Measurements from ENCODE around the gene RTL5. TPM values are rescaled to one million over a fixed set of nuclear protein-coding genes. Genes with fewer than 3 reads are reported as not detected.

The RTL5 gene
- total RNA-seq, 2 experiments from 2014 or later, result 0.14 to 0.20 TPM

DNA sequence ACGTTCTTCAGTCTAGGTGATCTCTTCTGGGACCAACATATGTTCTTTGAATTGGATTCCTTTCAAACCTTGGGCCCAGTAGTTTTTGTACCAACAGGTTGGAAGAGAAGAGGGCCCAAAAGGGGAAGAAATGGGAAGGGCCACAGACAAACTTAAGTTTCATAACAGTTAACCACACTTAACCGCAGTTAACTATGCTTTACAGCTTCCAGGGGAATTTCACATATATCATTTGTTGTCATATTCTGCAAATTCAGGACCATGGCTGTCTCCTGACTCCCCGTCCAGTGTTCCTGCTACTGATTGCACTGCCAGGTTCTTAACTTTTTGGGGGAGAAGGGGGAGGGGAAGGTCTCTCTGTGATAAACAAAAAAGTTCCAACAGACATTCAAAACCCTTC, 34.6 kb downstream of the RTL5 start:
- peaks cover 35% of the 10 kb centered on the region for H3K4me1 Mint-ChIP-seq
- DNase-seq (no peak), ATAC-seq (no peak)
- CTCF ChIA-PET, result interaction anchor here (1.0 kb wide), 1 partner anchor 77 kb away, joined by 3 read pairs; no protein-coding TSS in a partner anchor
- H3K4me3 Mint-ChIP-seq, result no peak overlapping the region
- H3K27ac Mint-ChIP-seq, result no peak overlapping the region
- H3K36me3 Mint-ChIP-seq, result no peaks in the 10 kb centered on the region
- peaks cover 36% of the 10 kb centered on the region for H3K27me3 Mint-ChIP-seq
- no peaks in the 10 kb centered on the region for H3K9me3 Mint-ChIP-seq (ENCODE audit: low read depth)

DNA sequence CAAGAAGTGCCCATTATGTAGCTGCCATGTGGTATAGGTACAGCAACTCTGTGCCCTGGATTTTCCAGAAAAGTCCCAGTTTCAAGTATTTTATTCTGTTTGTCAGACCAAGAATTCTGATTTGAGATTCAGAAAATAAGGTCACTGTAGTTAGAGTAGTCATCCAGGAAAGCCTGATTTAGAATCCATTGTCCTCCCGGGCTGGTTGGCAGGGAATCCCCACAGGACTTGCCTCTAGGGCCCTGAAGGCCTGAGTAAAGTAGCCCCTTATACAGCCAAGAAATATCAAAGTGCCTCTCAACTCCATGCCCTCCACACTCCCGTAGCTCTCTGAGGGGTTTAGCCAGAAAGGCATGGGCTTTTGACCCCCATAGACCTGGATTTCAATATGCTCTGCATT, 36.3 kb downstream of the RTL5 start:
- no peak overlapping the region for H3K4me3 Mint-ChIP-seq
- H3K4me1 Mint-ChIP-seq, result peaks cover 17% of the 10 kb centered on the region
- no peaks in the 10 kb centered on the region for H3K36me3 Mint-ChIP-seq
- peaks cover 32% of the 10 kb centered on the region for H3K27me3 Mint-ChIP-seq
- ATAC-seq (no peak), DNase-seq (no peak)
- H3K9me3 Mint-ChIP-seq (ENCODE audit: low read depth), result no peaks in the 10 kb centered on the region
- CTCF ChIA-PET, result interaction anchor here (1.5 kb wide), 1 partner anchor 31 kb away, joined by 6 read pairs; no protein-coding TSS in a partner anchor
- H3K27ac Mint-ChIP-seq, result no peak overlapping the region

DNA sequence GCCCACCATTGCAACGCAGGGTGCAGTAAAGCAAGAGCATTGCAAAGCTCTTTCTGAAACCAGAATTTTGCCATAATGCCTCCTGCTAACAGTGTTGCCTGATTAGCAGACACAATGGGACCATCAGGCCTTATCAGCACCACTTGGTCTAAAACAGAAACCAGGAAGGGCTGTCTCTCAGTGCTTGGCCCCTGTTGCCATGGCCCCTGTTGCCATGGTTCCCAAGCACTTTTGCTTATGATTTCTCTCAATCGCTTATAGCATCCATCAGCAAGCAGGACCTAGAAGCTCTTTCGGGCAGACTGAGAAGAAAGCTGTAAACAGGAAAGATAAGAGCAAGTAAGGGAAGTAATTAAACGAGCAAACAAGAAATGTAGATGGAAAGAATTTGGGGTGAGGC, 36.8 kb downstream of the RTL5 start:
- peak; percentile 84 for ATAC-seq
- no peak overlapping the region for H3K27ac Mint-ChIP-seq
- no peaks in the 10 kb centered on the region for H3K36me3 Mint-ChIP-seq
- no peak overlapping the region for H3K4me3 Mint-ChIP-seq
- peaks cover 29% of the 10 kb centered on the region for H3K27me3 Mint-ChIP-seq
- DNase-seq, result peak; percentile 76
- no peaks in the 10 kb centered on the region for H3K9me3 Mint-ChIP-seq (ENCODE audit: low read depth)
- CTCF ChIA-PET, result interaction anchor here (1.5 kb wide), 1 partner anchor 32 kb away, joined by 6 read pairs; no protein-coding TSS in a partner anchor
- peaks cover 13% of the 10 kb centered on the region for H3K4me1 Mint-ChIP-seq

DNA sequence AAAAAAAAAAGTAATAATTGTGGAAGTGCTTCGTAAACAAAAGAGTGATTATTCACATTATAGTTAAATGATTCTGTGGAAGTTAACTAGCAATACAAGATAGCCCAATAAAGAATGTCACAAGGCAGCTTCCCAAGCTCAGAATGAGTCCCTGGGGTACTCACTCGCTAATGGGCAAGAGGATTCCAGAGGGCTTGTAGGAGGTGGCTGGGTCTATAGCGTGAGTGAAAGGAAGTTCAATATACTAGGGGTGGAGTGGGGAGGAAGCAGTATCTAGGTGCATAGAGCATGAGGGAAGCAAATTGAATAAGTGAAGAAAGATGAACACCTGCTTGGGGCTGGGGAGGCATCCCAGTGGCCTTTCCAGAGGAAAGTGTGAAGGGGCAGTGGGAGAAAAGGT, 42.5 kb downstream of the RTL5 start:
- Mint-ChIP-seq H3K9me3 (ENCODE audit: low read depth) (no peaks in the 10 kb centered on the region), H3K4me3 (no peak overlapping the region), H3K36me3 (no peaks in the 10 kb centered on the region), H3K27me3 (peaks cover 21% of the 10 kb centered on the region), H3K4me1 (no peaks in the 10 kb centered on the region), H3K27ac (no peak overlapping the region)
- DNase-seq, result no peak
- ATAC-seq, result no peak
- CTCF ChIA-PET, result no interaction called here

DNA sequence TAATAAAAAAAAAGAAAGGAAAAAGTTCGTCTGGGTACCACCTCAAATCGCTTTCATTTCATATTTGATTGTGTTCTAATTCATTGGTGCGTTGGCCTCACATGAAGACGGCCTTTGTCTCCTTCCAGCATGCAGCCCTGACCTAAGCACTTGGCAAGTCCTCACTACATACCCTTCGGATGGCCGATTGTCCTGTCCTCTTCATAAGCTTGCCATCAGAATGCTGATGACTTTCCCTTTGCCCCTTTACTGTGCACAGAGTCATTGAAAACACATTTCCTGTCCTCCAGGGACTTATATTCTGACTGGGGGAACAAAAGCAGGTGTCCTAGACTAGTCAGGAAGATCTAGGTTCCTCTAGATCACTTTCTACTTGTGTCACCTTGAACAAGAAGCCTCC, 43.0 kb downstream of the RTL5 start:
- no peak overlapping the region for H3K27ac Mint-ChIP-seq
- no peaks in the 10 kb centered on the region for H3K9me3 Mint-ChIP-seq (ENCODE audit: low read depth)
- ATAC-seq (no peak), DNase-seq (no peak)
- H3K4me3 Mint-ChIP-seq, result no peak overlapping the region
- CTCF ChIA-PET, result no interaction called here
- H3K36me3 Mint-ChIP-seq, result no peaks in the 10 kb centered on the region
- no peaks in the 10 kb centered on the region for H3K4me1 Mint-ChIP-seq
- peaks cover 21% of the 10 kb centered on the region for H3K27me3 Mint-ChIP-seq

DNA sequence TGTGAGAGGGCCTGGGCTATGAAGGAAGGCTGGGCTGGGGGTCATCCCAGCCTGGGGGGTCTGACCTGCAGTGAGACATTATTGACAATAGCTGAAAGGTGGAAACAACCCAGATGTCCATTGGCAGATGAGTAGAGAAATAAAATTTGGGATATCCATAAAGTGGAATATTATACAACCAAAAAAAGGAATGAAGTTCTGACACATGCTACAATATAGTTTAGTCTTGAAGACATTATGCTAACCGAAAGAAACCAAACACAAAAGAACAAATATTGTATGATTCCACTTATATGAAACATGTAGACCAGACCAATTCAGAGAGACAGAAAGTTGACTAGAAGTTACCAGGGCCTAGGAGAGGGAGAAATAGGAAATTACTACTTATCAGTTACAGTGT, 44.7 kb downstream of the RTL5 start:
- peaks cover 12% of the 10 kb centered on the region for H3K27me3 Mint-ChIP-seq
- no peak overlapping the region for H3K27ac Mint-ChIP-seq
- no peak for DNase-seq
- no peak overlapping the region for H3K4me3 Mint-ChIP-seq
- ATAC-seq, result no peak
- no peaks in the 10 kb centered on the region for H3K36me3 Mint-ChIP-seq
- no peaks in the 10 kb centered on the region for H3K4me1 Mint-ChIP-seq
- H3K9me3 Mint-ChIP-seq (ENCODE audit: low read depth), result no peaks in the 10 kb centered on the region
- CTCF ChIA-PET, result no interaction called here

DNA sequence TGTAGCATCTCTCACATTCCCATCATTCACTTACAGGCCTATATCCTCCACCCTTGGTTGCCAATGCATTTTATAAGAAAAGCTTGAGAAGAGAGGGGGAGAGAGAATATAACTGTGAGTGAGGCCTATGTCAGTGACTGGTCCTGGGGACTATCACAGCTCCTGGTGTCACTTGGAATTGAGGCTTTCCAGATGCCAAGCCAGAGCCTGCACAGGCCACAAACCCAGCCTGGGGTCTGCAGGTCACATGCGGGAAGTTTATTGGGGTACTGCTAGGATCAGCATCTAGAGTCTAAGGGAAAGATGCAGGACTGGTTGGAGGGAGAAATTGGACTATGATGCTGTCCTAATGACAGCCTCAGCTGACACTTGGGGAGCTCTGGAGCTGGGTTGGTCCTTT, 47.6 kb downstream of the RTL5 start:
- no peaks in the 10 kb centered on the region for H3K4me1 Mint-ChIP-seq
- ATAC-seq, result no peak
- CTCF ChIA-PET, result no interaction called here
- no peak for DNase-seq
- no peak overlapping the region for H3K27ac Mint-ChIP-seq
- H3K9me3 Mint-ChIP-seq (ENCODE audit: low read depth), result no peaks in the 10 kb centered on the region
- H3K27me3 Mint-ChIP-seq, result peaks cover 8% of the 10 kb centered on the region
- H3K4me3 Mint-ChIP-seq, result no peak overlapping the region
- H3K36me3 Mint-ChIP-seq, result no peaks in the 10 kb centered on the region

DNA sequence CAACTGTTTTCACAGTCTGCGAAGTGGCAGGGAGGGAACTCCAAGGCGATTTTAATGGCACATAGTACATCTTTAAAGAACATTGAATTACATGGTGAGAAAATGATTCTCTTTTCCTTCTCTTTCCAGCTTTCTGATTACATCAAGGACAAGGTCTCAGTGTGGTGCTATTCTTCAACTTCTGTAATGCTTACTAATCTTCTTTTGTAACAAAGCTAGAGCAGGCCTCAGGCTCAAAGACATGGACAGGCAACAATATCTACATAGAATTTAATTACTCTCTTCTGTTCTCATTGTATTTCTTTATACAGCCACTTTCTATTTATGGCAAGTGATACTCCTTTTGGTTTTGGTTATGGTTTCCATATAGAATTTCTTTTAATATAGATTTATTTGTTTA, 48.4 kb downstream of the RTL5 start:
- Mint-ChIP-seq H3K4me3 (no peak overlapping the region), H3K27ac (no peak overlapping the region), H3K9me3 (ENCODE audit: low read depth) (no peaks in the 10 kb centered on the region), H3K27me3 (peaks cover 12% of the 10 kb centered on the region), H3K36me3 (no peaks in the 10 kb centered on the region), H3K4me1 (peaks cover 4% of the 10 kb centered on the region)
- DNase-seq (no peak), ATAC-seq (no peak)
- CTCF ChIA-PET, result no interaction called here

DNA sequence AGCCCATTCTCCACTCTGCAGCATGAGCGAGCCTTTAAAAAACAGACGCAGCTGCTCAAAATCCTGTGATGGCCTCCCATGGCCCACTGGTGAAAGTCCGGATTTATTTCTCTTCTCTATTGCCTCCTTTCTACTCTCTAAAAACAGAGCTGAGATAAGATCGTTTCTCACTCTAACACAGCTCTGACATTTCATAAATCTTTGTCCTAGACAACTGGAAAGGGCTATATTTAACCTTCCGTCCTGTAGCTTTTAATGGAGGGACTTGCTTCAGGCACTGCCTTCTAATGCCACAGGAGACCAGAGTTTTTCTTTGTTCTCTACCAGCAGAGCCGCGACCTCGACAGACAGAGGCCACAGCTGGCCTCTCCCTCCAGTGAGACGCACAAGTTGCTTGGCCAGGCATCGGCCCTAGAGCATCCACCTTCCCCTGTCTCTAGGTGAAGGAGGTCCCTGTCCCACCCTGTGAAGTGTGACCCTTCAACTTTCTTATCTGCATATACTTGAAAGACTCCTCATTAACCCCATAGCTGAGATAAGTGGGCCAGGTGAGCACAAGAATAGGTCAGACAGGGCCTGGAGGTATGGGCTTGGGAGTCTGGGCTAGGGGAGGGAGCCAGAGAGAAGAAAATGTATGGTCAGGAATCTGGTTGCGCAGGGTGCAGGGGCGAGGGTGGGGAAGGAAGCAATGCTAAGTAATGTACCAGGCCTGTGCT, 50.0 kb downstream of the RTL5 start:
- H3K36me3 Mint-ChIP-seq, result no peaks in the 10 kb centered on the region
- H3K27ac Mint-ChIP-seq, result no peak overlapping the region
- H3K9me3 Mint-ChIP-seq (ENCODE audit: low read depth), result no peaks in the 10 kb centered on the region
- H3K4me3 Mint-ChIP-seq, result no peak overlapping the region
- CTCF ChIA-PET, result interaction anchor here (1.0 kb wide), 1 partner anchor 60 kb away, joined by 4 read pairs; no protein-coding TSS in a partner anchor
- no peak for ATAC-seq
- no peak for DNase-seq
- peaks cover 6% of the 10 kb centered on the region for H3K27me3 Mint-ChIP-seq
- peaks cover 9% of the 10 kb centered on the region for H3K4me1 Mint-ChIP-seq

DNA sequence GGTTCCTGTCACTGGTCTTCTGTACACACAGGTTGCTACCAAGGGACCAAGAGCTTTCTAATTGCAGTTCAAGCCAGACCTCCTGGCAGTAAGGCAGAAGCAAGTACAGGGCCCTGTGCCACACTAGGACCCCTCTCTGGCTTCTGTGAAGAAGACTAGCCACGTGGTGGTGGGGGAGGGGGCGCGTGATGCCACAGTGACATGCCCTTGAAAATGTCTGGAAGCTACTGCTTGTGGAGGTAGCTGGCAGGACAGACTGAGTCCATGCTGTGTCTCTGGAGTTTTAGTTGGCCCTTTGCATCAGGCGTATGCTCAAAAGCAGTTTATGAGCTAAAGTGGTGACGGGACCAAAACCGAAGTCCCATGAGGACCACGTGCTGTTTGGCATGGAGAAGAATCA, 50.9 kb downstream of the RTL5 start:
- Mint-ChIP-seq H3K4me3 (no peak overlapping the region), H3K27ac (no peak overlapping the region), H3K36me3 (no peaks in the 10 kb centered on the region), H3K4me1 (peaks cover 9% of the 10 kb centered on the region), H3K27me3 (peaks cover 9% of the 10 kb centered on the region), H3K9me3 (ENCODE audit: low read depth) (no peaks in the 10 kb centered on the region)
- CTCF ChIA-PET, result no interaction called here
- no peak for DNase-seq
- ATAC-seq, result no peak

DNA sequence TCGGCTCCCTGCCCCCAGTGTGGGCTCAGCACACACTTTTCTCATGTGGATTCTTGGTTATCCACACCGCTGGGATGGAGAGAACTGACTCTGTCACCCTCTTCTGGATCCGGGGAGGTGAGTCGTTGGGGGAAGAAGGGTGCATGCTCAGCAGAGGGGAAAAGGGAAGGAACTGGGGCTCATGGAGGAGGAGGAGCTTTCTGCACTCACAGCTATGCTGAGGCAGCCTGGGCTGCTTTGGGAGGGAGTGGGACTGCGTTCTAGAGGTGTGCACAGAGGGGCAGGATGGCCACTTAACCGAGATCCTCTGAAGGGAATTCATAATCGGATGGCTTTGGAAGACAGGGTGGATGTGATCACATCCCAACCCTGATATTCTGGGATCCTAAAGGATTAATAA, 51.6 kb downstream of the RTL5 start:
- Mint-ChIP-seq H3K4me3 (no peak overlapping the region), H3K9me3 (ENCODE audit: low read depth) (no peaks in the 10 kb centered on the region), H3K4me1 (peaks cover 9% of the 10 kb centered on the region), H3K36me3 (no peaks in the 10 kb centered on the region), H3K27me3 (peaks cover 12% of the 10 kb centered on the region), H3K27ac (no peak overlapping the region)
- ATAC-seq (no peak), DNase-seq (no peak)
- CTCF ChIA-PET, result no interaction called here

DNA sequence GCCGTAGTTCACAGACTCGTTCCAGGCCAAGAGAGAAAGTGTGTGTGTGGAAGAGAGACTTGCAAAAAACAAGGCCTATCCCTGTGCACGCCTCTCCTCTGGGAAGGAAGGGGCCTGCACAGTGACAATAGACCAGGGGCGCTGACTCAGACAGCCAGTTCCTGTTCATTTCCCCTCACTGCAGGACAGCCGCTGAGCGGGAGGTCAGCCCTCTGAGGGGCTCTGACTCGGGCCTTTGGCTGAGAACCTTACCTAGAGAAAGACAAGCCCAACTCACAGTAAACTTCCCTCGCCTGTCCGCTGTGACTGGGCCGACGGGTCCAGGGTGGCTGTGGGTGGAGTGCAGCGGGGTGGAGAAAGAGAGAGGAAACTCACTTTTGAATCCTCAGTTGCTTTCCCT, 52.1 kb downstream of the RTL5 start:
- ATAC-seq (no peak), DNase-seq (no peak)
- H3K4me1 Mint-ChIP-seq, result peaks cover 9% of the 10 kb centered on the region
- H3K4me3 Mint-ChIP-seq, result no peak overlapping the region
- H3K27ac Mint-ChIP-seq, result no peak overlapping the region
- CTCF ChIA-PET, result no interaction called here
- no peaks in the 10 kb centered on the region for H3K9me3 Mint-ChIP-seq (ENCODE audit: low read depth)
- no peaks in the 10 kb centered on the region for H3K36me3 Mint-ChIP-seq
- H3K27me3 Mint-ChIP-seq, result peaks cover 12% of the 10 kb centered on the region

DNA sequence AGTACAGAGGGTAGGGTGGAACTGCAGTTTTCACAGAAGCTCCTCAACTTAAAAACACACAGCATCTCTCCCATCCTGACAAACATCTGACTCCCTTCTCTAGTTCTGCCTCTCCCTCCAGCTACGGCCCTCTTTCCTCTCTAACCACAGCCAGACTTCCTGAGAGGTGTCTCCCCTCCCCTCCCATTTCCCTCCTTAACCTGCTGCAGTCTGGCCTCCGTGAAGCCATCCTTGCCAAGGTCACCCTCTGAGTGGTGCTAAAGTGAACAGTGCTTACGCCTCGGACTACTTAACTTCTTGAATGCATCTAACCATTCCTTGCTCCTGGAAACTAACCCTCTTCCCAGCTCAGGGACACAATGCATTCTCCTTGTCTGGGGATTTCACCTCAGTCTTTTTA, 53.3 kb downstream of the RTL5 start:
- DNase-seq, result no peak
- ATAC-seq, result no peak
- no peak overlapping the region for H3K4me3 Mint-ChIP-seq
- no peaks in the 10 kb centered on the region for H3K9me3 Mint-ChIP-seq (ENCODE audit: low read depth)
- H3K27me3 Mint-ChIP-seq, result peaks cover 12% of the 10 kb centered on the region
- no peaks in the 10 kb centered on the region for H3K36me3 Mint-ChIP-seq
- peaks cover 9% of the 10 kb centered on the region for H3K4me1 Mint-ChIP-seq
- H3K27ac Mint-ChIP-seq, result no peak overlapping the region
- CTCF ChIA-PET, result interaction anchor here (1.0 to 1.6 kb wide), 2 partner anchors 46 to 56 kb away, joined by 3 to 7 read pairs; no protein-coding TSS in a partner anchor
